GM19238 (cell line): Measurements from ENCODE around the gene SERINC5.

ENCODE experiments used
- DNase-seq: peaks from one replicate; pipeline ENCODE4 v3.0.0; 2011; ENCODE audit warnings: low spot score; ENCODE audit not compliant: insufficient read length

Gene SERINC5

DNA sequence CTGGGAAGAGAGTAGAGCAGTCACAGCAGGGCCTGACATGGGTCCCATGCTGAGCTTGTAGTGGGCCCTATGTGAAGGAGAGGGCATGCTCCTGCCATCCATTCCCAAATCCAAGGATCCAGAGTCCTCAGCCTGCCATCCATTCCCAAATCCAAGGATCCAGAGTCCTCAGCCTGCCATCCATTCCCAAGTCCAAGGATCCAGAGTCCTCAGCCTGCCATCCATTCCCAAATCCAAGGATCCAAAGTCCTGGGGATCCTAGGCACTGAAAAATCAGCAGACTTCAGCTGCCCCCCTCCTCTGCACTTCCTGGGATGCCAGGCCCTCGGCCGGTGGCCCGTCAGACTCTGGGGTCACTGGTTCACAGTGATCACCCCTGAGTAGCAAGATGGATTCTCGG is 187.1 kb downstream of the SERINC5 start:
- DNase-seq = no peak

DNA sequence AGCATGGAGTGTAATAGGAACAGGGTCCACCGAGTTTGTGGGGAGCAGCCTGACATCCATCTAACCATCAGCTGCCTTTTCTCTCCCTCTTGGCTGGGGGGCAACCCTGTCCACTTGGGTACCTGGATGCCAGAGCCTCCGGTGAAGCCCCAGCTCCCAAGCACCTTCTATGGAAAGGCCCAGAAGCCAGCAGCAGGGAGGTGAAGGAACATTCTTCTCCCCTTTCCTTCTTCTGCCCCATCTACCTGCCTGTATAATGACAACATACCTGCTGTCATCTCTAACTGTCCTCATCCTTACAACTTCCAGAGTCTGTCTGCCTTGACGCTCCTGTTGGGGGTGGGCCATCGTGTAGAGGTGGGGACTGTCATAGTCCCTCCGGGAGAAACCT is 187.6 kb downstream of the SERINC5 start:
- no peak for DNase-seq

DNA sequence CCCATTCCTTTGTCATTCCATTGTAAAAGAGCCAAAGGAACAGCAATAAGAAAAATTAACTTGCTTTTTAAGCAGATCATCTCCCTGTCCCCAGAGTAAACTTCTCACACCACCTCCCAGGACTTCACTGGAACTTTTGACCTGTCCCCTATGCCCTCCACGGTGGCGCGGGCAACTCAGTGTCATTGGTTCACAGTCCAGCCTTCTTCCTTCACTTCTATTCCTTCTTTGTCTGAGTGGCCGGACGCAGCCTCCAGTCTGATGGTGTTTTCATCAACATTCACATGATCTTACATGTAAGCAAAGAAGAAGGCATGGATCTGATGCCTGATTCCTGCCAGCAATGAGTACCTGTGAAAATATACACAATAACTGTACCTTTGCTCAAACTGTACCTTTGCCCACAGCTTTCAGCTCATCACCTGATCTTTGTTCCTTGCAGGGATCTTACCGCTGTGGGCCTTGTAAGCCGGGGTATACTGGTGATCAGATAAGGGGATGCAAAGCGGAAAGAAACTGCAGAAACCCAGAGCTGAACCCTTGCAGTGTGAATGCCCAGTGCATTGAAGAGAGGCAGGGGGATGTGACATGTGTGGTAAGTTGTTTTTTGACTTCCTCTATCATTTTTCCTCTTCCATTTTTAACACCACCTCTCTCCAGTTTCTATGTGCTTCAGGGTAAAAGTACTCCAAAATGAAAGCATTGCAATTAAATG is 188.2 kb downstream of the SERINC5 start:
- DNase-seq = no peak

DNA sequence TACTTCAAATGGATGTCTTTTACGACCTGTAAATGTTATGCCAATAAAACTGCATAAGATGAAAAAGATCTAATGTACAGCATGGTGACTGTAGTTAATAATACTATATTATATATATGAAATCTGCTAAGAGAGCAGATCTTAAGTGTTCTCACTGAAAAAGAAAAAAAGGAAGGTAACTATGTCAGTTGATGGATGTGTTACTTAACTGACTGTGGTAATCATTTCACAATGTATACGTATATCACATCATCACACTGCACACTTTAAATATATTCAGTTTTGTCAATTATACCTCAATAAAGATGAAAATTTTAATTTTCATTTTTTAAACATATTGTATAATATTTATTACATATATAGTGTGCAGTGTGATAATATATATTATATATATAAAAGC is 188.8 kb downstream of the SERINC5 start:
- DNase-seq = no peak

DNA sequence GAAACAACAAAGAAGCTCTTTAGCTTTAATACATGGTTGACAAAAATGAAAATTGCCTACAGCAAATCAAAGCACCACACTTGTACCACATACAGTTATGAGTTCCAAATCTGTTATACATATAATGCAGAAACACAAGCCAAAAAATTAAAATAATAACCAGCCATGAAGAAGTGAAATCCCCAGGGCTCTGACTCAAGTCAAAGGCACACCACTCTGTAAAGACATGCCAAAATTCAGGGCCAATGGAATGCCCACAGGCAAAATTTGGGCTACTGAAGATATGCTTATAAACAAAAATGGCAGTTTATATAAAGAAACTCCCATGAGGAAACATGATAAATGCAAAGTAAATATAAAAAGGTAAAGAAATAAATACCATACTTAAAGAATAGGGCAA is 191.7 kb downstream of the SERINC5 start:
- DNase-seq = no peak
